SK-N-SH (cell line): ENCODE results near the gene COLEC12. TPM values are rescaled to one million over a fixed set of nuclear protein-coding genes. Genes with fewer than 3 reads are reported as not detected.

Source experiments
- CTCF ChIA-PET: fragments of 300-600, 350-600 bp; formaldehyde crosslinking; extraction: SDS; loops from one replicate; lab custom pipeline; 2021; lab: Yijun Ruan, JAX
- POLR2A ChIA-PET: fragments of 350-600 bp; sonication (Branson Sonifier 250); formaldehyde crosslinking; extraction: SDS; loops from one replicate; lab custom pipeline; 2020; ENCODE audit warnings: antibody characterized with exemption, inconsistent platforms; lab: Yijun Ruan, JAX
- DNase-seq: peaks from one replicate; pipeline ENCODE4 v3.0.0; 2012
- H2AFZ ChIP-seq: fragments of 200-600 bp; sonication (generic); 2 replicates; pipeline ENCODE4 v1.8.1; 2016; ENCODE audit warnings: antibody characterized with exemption, mild to moderate bottlenecking, low read depth
- H3F3A ChIP-seq: fragments of 200-600 bp; sonication (generic); replicated peaks from 2 replicates; pipeline ENCODE3; 2016; ENCODE audit warnings: antibody characterized with exemption, mild to moderate bottlenecking; ENCODE audit not compliant: insufficient read depth
- H3K27ac ChIP-seq, 2 experiments: fragments of 200-500 bp in 1 of 2; fragments of 200-600 bp in 1 of 2; sonication (Bioruptor generic) in 1 of 2; sonication (generic), shearing (Covaris generic) in 1 of 2; 2 replicates each; pipeline versions ENCODE4 v1.5.1 to v1.6.1; 2014 to 2016; ENCODE audit warnings: low read depth in 2 of 2, inconsistent platforms in 1 of 2, low read length in 1 of 2, mild to moderate bottlenecking in 1 of 2, mixed read lengths in 1 of 2
- H3K27me3 ChIP-seq: fragments of 200-600 bp; sonication (generic), shearing (Covaris generic); 2 replicates; pipeline ENCODE4 v1.6.1; 2016; ENCODE audit warnings: mixed run types; ENCODE audit not compliant: insufficient read depth
- H3K36me3 ChIP-seq, 2 experiments: fragments of 200-500 bp in 1 of 2; fragments of 200-600 bp in 1 of 2; sonication (Bioruptor generic) in 1 of 2; sonication (generic) in 1 of 2; replicated peaks in 1 of 2; 2 replicates each; pipeline versions ENCODE3 to v1.5.1; 2014 to 2016; ENCODE audit warnings: low read length in 1 of 2, mild to moderate bottlenecking in 1 of 2; ENCODE audit not compliant: insufficient read depth in 2 of 2, control insufficient read depth in 1 of 2
- H3K4me1 ChIP-seq, 2 experiments: fragments of 200-500 bp in 1 of 2; fragments of 200-600 bp in 1 of 2; sonication (Bioruptor generic) in 1 of 2; sonication (generic), shearing (Covaris generic) in 1 of 2; 2 replicates each; pipeline versions ENCODE4 v1.5.1 to v1.6.1; 2014 to 2016; ENCODE audit warnings: low read depth in 1 of 2, low read length in 1 of 2, mixed run types in 1 of 2; ENCODE audit not compliant: insufficient read depth in 2 of 2, control insufficient read depth in 1 of 2
- H3K4me2 ChIP-seq: fragments of 200-600 bp; sonication (generic), shearing (Covaris generic); 2 replicates; pipeline ENCODE4 v1.6.1; 2017; ENCODE audit warnings: mixed run types
- H3K4me3 ChIP-seq, 2 experiments: fragments of 200-500 bp in 1 of 2; fragments of 200-600 bp in 1 of 2; sonication (Bioruptor generic) in 1 of 2; sonication (generic), shearing (Covaris generic) in 1 of 2; 2 replicates each; pipeline versions ENCODE4 v1.5.1 to v1.8.1; 2014 to 2016; ENCODE audit warnings: low read depth in 2 of 2, inconsistent platforms in 1 of 2, low read length in 1 of 2, mild to moderate bottlenecking in 1 of 2, mixed read lengths in 1 of 2, moderate library complexity in 1 of 2
- H3K79me2 ChIP-seq: fragments of 200-600 bp; sonication (generic); 2 replicates; pipeline ENCODE4 v1.8.1; 2017; ENCODE audit warnings: mild to moderate bottlenecking; ENCODE audit not compliant: insufficient read depth
- H3K9ac ChIP-seq: fragments of 200-600 bp; sonication (generic); 2 replicates; pipeline ENCODE4 v1.6.1; 2017; ENCODE audit warnings: mixed run types
- H3K9me2 ChIP-seq: fragments of 200-600 bp; sonication (generic); 2 replicates; pipeline ENCODE4 v1.6.1; 2017; ENCODE audit warnings: mixed run types
- H3K9me3 ChIP-seq: fragments of 200-600 bp; sonication (generic); 2 replicates; pipeline ENCODE4 v1.6.1; 2017; ENCODE audit warnings: mixed run types, mild to moderate bottlenecking, moderate library complexity
- H4K20me1 ChIP-seq: fragments of 200-600 bp; sonication (generic); 2 replicates; pipeline ENCODE4 v1.6.1; 2017; ENCODE audit warnings: mild to moderate bottlenecking, mixed run types; ENCODE audit not compliant: insufficient read depth
- CHD2 ChIP-seq: fragments of 150-350 bp; IDR thresholded peaks from 2 replicates; pipeline ENCODE4 v1.6.1; 2018; ENCODE audit warnings: low read length; ENCODE audit not compliant: partially characterized antibody
- CTCF ChIP-seq: fragments of 200-600 bp; sonication (generic); IDR thresholded peaks from 2 replicates; pipeline ENCODE4 v1.6.1; 2017; ENCODE audit warnings: antibody characterized with exemption, mild to moderate bottlenecking, moderate library complexity
- EZH2phosphoT487 ChIP-seq: fragments of 200-600 bp; sonication (generic); IDR thresholded peaks from 2 replicates; pipeline ENCODE4 v1.6.1; 2017; ENCODE audit warnings: low read depth, mixed run types, mild to moderate bottlenecking, antibody characterized with exemption, moderate library complexity, borderline replicate concordance
- FOXJ3 ChIP-seq: sonication (generic); formaldehyde crosslinking; IDR thresholded peaks from 2 replicates; pipeline ENCODE4 v1.5.1; 2020; ENCODE audit warnings: mild to moderate bottlenecking, missing genetic modification reagents
- GATA2 ChIP-seq: sonication (generic); formaldehyde crosslinking; IDR thresholded peaks from 2 replicates; pipeline ENCODE4 v1.5.0; 2020; ENCODE audit warnings: mild to moderate bottlenecking, missing genetic modification reagents
- MAX ChIP-seq: IDR thresholded peaks from 2 replicates; pipeline ENCODE4 v1.4.0; 2012; ENCODE audit warnings: low read depth
- MXI1 ChIP-seq: IDR thresholded peaks from 2 replicates; pipeline ENCODE4 v1.6.1; 2012; ENCODE audit warnings: mild to moderate bottlenecking, low read depth, low read length, improper control_type of control experiment
- NRF1 ChIP-seq: IDR thresholded peaks from 2 replicates; pipeline ENCODE4 v1.6.1; 2012; ENCODE audit warnings: low read depth, mild to moderate bottlenecking, low read length
- RAD21 ChIP-seq: IDR thresholded peaks from 2 replicates; pipeline ENCODE4 v1.6.1; 2012; ENCODE audit warnings: mild to moderate bottlenecking, low read length
- TCF12 ChIP-seq: IDR thresholded peaks from 2 replicates; pipeline ENCODE4 v1.4.0; 2012
- YY1 ChIP-seq: IDR thresholded peaks from 2 replicates; pipeline ENCODE4 v1.4.0; 2012; ENCODE audit warnings: low read depth, mild to moderate bottlenecking
- WGBS: methylation state at CpG from one replicate; pipeline ENCODE4 v1.1.6; 2017; ENCODE audit warnings: low lambda C conversion rate; 5-methylcytosine and 5-hydroxymethylcytosine counted together
- polyA plus RNA-seq, 3 experiments: library from polyadenylated mRNA; depleted of rRNA; stranded (reverse); fragments of >200 nt; gene quantifications; 2 replicates each; pipeline ENCODE4 v1.2.3, GENCODE V29; 2012

The COLEC12 gene
- polyA plus RNA-seq, 1 of the 3 experiments (the other 2 are of a cell fraction) = 41.2 TPM

DNA sequence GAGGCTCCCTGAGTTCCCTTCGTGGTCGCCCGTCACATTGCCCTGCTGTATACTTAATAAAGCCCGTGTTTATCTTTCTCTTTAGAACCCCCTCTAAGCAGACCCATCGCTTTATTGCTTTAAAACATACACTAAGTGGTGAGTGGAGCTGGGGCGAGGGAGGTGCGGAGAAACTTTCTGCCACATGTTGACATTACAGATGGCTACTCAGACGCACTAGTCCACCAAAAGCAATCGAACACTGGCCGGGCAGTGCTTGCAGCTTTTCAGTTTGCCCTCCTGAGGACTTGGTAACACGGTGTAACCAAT lies 859 bp upstream of the COLEC12 start:
- Histone ChIP-seq H3K27ac (no peak overlapping the region), H3K4me2 (peak overlapping the region; percentile 76; the same call in 1 of the 2 replicates), H3K4me3 (0 out of 4 replicates have a peak overlapping the region, but pooled peaks of 1 of the 2 experiments have one; percentile 49), H2AFZ (0 out of 2 replicates have a peak overlapping the region, but pooled peaks have one; percentile 53), H4K20me1 (no peaks in the 10 kb centered on the region), H3K9ac (no peak overlapping the region), H3K4me1 (peaks cover 0 to 17% of the 10 kb centered on the region in 2 experiments; a peak in 2 of 4 replicates), H3K27me3 (0 out of 2 replicates have a peak, but pooled peaks cover 9% of the 10 kb centered on the region), H3K79me2 (no peaks in the 10 kb centered on the region), H3K9me2 (no peaks in the 10 kb centered on the region), H3K36me3 (no peaks in the 10 kb centered on the region), H3F3A (peaks cover 11% of the 10 kb centered on the region), H3K9me3 (no peaks in the 10 kb centered on the region)
- ChIA-PET POLR2A (no interaction called here), CTCF (no interaction called here)
- TF ChIP-seq YY1 = no peak
- no peak for TF ChIP-seq EZH2phosphoT487
- no peak for TF ChIP-seq FOXJ3 (CRISPR knock-in tag)
- no peak for TF ChIP-seq MXI1
- WGBS = 17% methylated on average over 11 of the region's 11 CpGs
- no peak for DNase-seq

GRCh38 chr18:499776-500631 lies 497 bp downstream of the COLEC12 start:
- WGBS = 2% methylated on average over 11 of the region's 93 CpGs
- Histone ChIP-seq H3K4me1 (peaks cover 0 to 17% of the 10 kb centered on the region in 2 experiments; a peak in 2 of 4 replicates), H3K4me2 (peak overlapping the region; percentile 98), H3K9me3 (no peaks in the 10 kb centered on the region), H3F3A (peaks cover 11% of the 10 kb centered on the region), H3K36me3 (no peaks in the 10 kb centered on the region), H3K4me3 (peak overlapping the region; percentile 57 to 77), H3K27ac (0 out of 4 replicates have a peak overlapping the region, but pooled peaks of 1 of the 2 experiments have one; percentile 3), H3K79me2 (no peaks in the 10 kb centered on the region), H2AFZ (peak overlapping the region; percentile 65; the same call in 1 of the 2 replicates), H3K9me2 (no peaks in the 10 kb centered on the region), H4K20me1 (no peaks in the 10 kb centered on the region), H3K27me3 (0 out of 2 replicates have a peak, but pooled peaks cover 9% of the 10 kb centered on the region), H3K9ac (peak overlapping the region; percentile 51; the same call in 1 of the 2 replicates)
- peak; percentile 87 for DNase-seq
- TF ChIP-seq NRF1 (no peak), TCF12 (peak; percentile 96), CTCF (peak; percentile 22; the same call in 1 of the 2 replicates), GATA2 (CRISPR knock-in tag) (peak; percentile 92), RAD21 (no peak), CHD2 (peak; percentile 58), FOXJ3 (CRISPR knock-in tag) (peak; percentile 72), MAX (peak; percentile 5; the same call in 1 of the 2 replicates)
- ChIA-PET CTCF (interaction anchor here (0.9 to 1.4 kb wide), 4 partner anchors 11 to 116 kb away, joined by 3 to 4 read pairs (median 4); no protein-coding TSS in a partner anchor), POLR2A (no interaction called here)
